ENCODE measurements around the gene ANKRD1.

Gene ANKRD1

GRCh38 chr10:90865401-90865800 is 55.5 kb downstream of the ANKRD1 start:
- peak; percentile 41 for TF ChIP-seq CTCF (IDR thresholded peaks at IDR 0.05; ENCODE audit: extremely low read depth, insufficient read depth, missing control alignments)
- in situ Hi-C loops (cut with MboI; ENCODE audit: low pct_unique_long_range_greater_than_20kb, low sequenced_read_pairs, unreplicated experiment), result loop anchor here (25.0 kb wide), 2 partner anchors 128 to 1078 kb away; no protein-coding TSS in a partner anchor
- DNase-seq (ENCODE audit: low spot score), result no peak

- TF ChIP-seq CTCF (IDR thresholded peaks at IDR 0.05; ENCODE audit: extremely low read depth, insufficient read depth, missing control alignments), result peak; percentile 59
- in situ Hi-C loops (cut with MboI; ENCODE audit: low pct_unique_long_range_greater_than_20kb, low sequenced_read_pairs, unreplicated experiment), result loop anchor here (25.0 kb wide), 2 partner anchors 126 to 1076 kb away; no protein-coding TSS in a partner anchor
- DNase-seq (ENCODE audit: low spot score), result peak; percentile 32
Measured at GRCh38 chr10:90862908-90863514, 57.9 kb downstream of the ANKRD1 start.
